Measurements from ENCODE around the gene COX4I1. TPM values are rescaled to one million over a fixed set of nuclear protein-coding genes. Genes with fewer than 3 reads are reported as not detected.

Gene COX4I1
- total and polyA plus RNA-seq, 2 experiments from 2014 or later, result 743 to 1,231 TPM

- TF ChIP-seq CTCF (IDR thresholded peaks at IDR 0.05; ENCODE audit: low read depth, low read length), result no peak
Measured at GRCh38 chr16:85847681-85848601, 48.4 kb downstream of the COX4I1 start.

GRCh38 chr16:85848986-85849385, 49.5 kb downstream of the COX4I1 start:
- Histone ChIP-seq H3K27me3 (no peaks in the 10 kb centered on the region), H3K9me3 (ENCODE audit: low read depth) (no peaks in the 10 kb centered on the region), H3K27ac (no peak overlapping the region), H3K4me3 (no peak overlapping the region), H3K36me3 (no peaks in the 10 kb centered on the region), H3K4me1 (ENCODE audit: low read depth) (peaks cover 21% of the 10 kb centered on the region)
- DNase-seq (ENCODE audit: low read depth in 1 of 2, low spot score in 1 of 2), result no peak
- no peak for TF ChIP-seq CTCF (IDR thresholded peaks at IDR 0.05; ENCODE audit: low read depth, low read length)

More at GRCh38 chr16:85847681-85848601, 48.4 kb downstream of the COX4I1 start:
- Histone ChIP-seq H3K4me3 (no peak overlapping the region), H3K36me3 (no peaks in the 10 kb centered on the region), H3K9me3 (ENCODE audit: low read depth) (no peaks in the 10 kb centered on the region), H3K4me1 (ENCODE audit: low read depth) (peaks cover 21% of the 10 kb centered on the region), H3K27ac (no peak overlapping the region), H3K27me3 (no peaks in the 10 kb centered on the region)
- DNase-seq (ENCODE audit: low read depth in 1 of 2, low spot score in 1 of 2), result no peak

GRCh38 chr16:85849388-85849787, 49.9 kb downstream of the COX4I1 start:
- no peak overlapping the region for H3K4me3 ChIP-seq
- H3K9me3 ChIP-seq (ENCODE audit: low read depth), result no peaks in the 10 kb centered on the region
- no peak for TF ChIP-seq CTCF (IDR thresholded peaks at IDR 0.05; ENCODE audit: low read depth, low read length)
- H3K36me3 ChIP-seq, result no peaks in the 10 kb centered on the region
- no peak overlapping the region for H3K27ac ChIP-seq
- DNase-seq (ENCODE audit: low read depth in 1 of 2, low spot score in 1 of 2), result no peak
- H3K27me3 ChIP-seq, result no peaks in the 10 kb centered on the region
- peaks cover 21% of the 10 kb centered on the region for H3K4me1 ChIP-seq (ENCODE audit: low read depth)

- TF ChIP-seq CTCF (IDR thresholded peaks at IDR 0.05; ENCODE audit: low read depth, low read length), result no peak
- no peak overlapping the region for H3K4me3 ChIP-seq
- no peaks in the 10 kb centered on the region for H3K9me3 ChIP-seq (ENCODE audit: low read depth)
- H3K36me3 ChIP-seq, result no peaks in the 10 kb centered on the region
- no peak for DNase-seq (ENCODE audit: low read depth in 1 of 2, low spot score in 1 of 2)
- peak overlapping the region; percentile 62 for H3K27ac ChIP-seq
- H3K27me3 ChIP-seq, result no peaks in the 10 kb centered on the region
- peaks cover 18% of the 10 kb centered on the region for H3K4me1 ChIP-seq (ENCODE audit: low read depth)
Measured at GRCh38 chr16:85850344-85850880, 50.9 kb downstream of the COX4I1 start.

- no peaks in the 10 kb centered on the region for H3K27me3 ChIP-seq
- DNase-seq (ENCODE audit: low read depth in 1 of 2, low spot score in 1 of 2), result no peak
- peak overlapping the region; percentile 62 for H3K27ac ChIP-seq
- H3K4me1 ChIP-seq (ENCODE audit: low read depth), result peaks cover 16% of the 10 kb centered on the region
- no peaks in the 10 kb centered on the region for H3K36me3 ChIP-seq
- H3K4me3 ChIP-seq, result no peak overlapping the region
- TF ChIP-seq CTCF (IDR thresholded peaks at IDR 0.05; ENCODE audit: low read depth, low read length), result no peak
- H3K9me3 ChIP-seq (ENCODE audit: low read depth), result no peaks in the 10 kb centered on the region
Measured at GRCh38 chr16:85851034-85851785, 51.7 kb downstream of the COX4I1 start.
